Prostate gland (tissue), 2 donors: ENCODE data around the gene RAVER2.

Experiments used
- CTCF ChIP-seq, 4 experiments: fragments of 200-600 bp in 2 of 4; fragments of 450-650 bp in 2 of 4; sonication (generic) in 2 of 4; IDR thresholded peaks; 1 replicate in 3 of 4; 2 replicates in 1 of 4; pipeline ENCODE4 v1.5.1; 2016 to 2019; ENCODE audit warnings: antibody characterized with exemption in 4 of 4, mild to moderate bottlenecking in 2 of 4, moderate library complexity in 2 of 4
- POLR2A ChIP-seq: fragments of 450-650 bp; IDR thresholded peaks from one replicate; pipeline ENCODE4 v1.6.1; 2016; ENCODE audit warnings: antibody characterized with exemption, mild to moderate bottlenecking

- TF ChIP-seq CTCF (IDR thresholded peaks at IDR 0.05), result no peak
- TF ChIP-seq POLR2A, result no peak
Observed at GRCh38 chr1:64750092-64750491, 5.2 kb downstream of the RAVER2 start.
